ENCODE measurements around the gene COL18A1. TPM values are rescaled to one million over a fixed set of nuclear protein-coding genes. Genes with fewer than 3 reads are reported as not detected.
"Not testable (repeated sequence)": the region's sequence is repeated elsewhere in the genome, so short reads cannot be mapped to it uniquely, and the experiment has no call there.

COL18A1 gene
- total RNA-seq, 3 donors from 2014 or later (not counting 1 experiment from before 2014, with no cell fraction given), result 12.3 to 22.3 (median 12.7) TPM

- H3K27ac Mint-ChIP-seq, result no peak overlapping the region
- Histone ChIP-seq H3K4me1 (ENCODE audit: control insufficient read depth, insufficient read depth, low read length) (peaks cover 22% of the 10 kb centered on the region), H3K9me3 (ENCODE audit: control insufficient read depth, insufficient read depth, low read length) (no peaks in the 10 kb centered on the region), H3K4me3 (ENCODE audit: low read length) (no peak overlapping the region), H3K27ac (ENCODE audit: low read length) (no peak overlapping the region), H3K27me3 (ENCODE audit: control insufficient read depth, insufficient read depth, low read length) (no peaks in the 10 kb centered on the region), H3K36me3 (ENCODE audit: control insufficient read depth, insufficient read depth, low read length) (peaks cover 4% of the 10 kb centered on the region)
- H3K9me3 Mint-ChIP-seq, result no peaks in the 10 kb centered on the region
- H3K4me3 Mint-ChIP-seq, result no peak overlapping the region
- no peak for ATAC-seq
- DNase-seq, result no peak
- intact Hi-C loops (cut with micrococcal nuclease), result no loop called here
- no peaks in the 10 kb centered on the region for H3K36me3 Mint-ChIP-seq
- H3K4me1 Mint-ChIP-seq, result peaks cover 0 to 6% of the 10 kb centered on the region in 2 donors
- WGBS (ENCODE audit: insufficient coverage), result 98% methylated on average over 49 of the region's 50 CpGs
- no peak for TF ChIP-seq CTCF (IDR thresholded peaks at IDR 0.05)
- no peaks in the 10 kb centered on the region for H3K27me3 Mint-ChIP-seq (ENCODE audit: low read depth in 2 of 2)
Measured at GRCh38 chr21:45530423-45531113, 125.6 kb downstream of the COL18A1 start.

- H3K27me3 ChIP-seq (ENCODE audit: control insufficient read depth, insufficient read depth, low read length); H3K9me3 ChIP-seq (ENCODE audit: control insufficient read depth, insufficient read depth, low read length); H3K36me3 Mint-ChIP-seq; ATAC-seq; H3K4me3 Mint-ChIP-seq; H3K27ac ChIP-seq (ENCODE audit: low read length); H3K36me3 ChIP-seq (ENCODE audit: control insufficient read depth, insufficient read depth, low read length); H3K27me3 Mint-ChIP-seq (ENCODE audit: low read depth in 2 of 2); H3K4me3 ChIP-seq (ENCODE audit: low read length); intact Hi-C loops (cut with micrococcal nuclease); H3K27ac Mint-ChIP-seq; H3K9me3 Mint-ChIP-seq; H3K4me1 Mint-ChIP-seq; DNase-seq: not testable (repeated sequence)
- H3K4me1 ChIP-seq (ENCODE audit: control insufficient read depth, insufficient read depth, low read length), result peaks cover 27% of the 10 kb centered on the region
- WGBS (ENCODE audit: insufficient coverage), result 99% methylated on average over 15 of the region's 17 CpGs
Measured at GRCh38 chr21:45531114-45531392, 126.1 kb downstream of the COL18A1 start.

GRCh38 chr21:45531393-45532215, 126.6 kb downstream of the COL18A1 start:
- WGBS (ENCODE audit: insufficient coverage), result 98% methylated on average over 76 of the region's 76 CpGs
- Histone ChIP-seq H3K27ac (ENCODE audit: low read length) (no peak overlapping the region), H3K4me3 (ENCODE audit: low read length) (no peak overlapping the region), H3K9me3 (ENCODE audit: control insufficient read depth, insufficient read depth, low read length) (no peaks in the 10 kb centered on the region), H3K36me3 (ENCODE audit: control insufficient read depth, insufficient read depth, low read length) (peaks cover 4% of the 10 kb centered on the region), H3K27me3 (ENCODE audit: control insufficient read depth, insufficient read depth, low read length) (no peaks in the 10 kb centered on the region), H3K4me1 (ENCODE audit: control insufficient read depth, insufficient read depth, low read length) (peaks cover 27% of the 10 kb centered on the region)
- intact Hi-C loops (cut with micrococcal nuclease), result no loop called here
- no peak overlapping the region for H3K27ac Mint-ChIP-seq
- no peak for TF ChIP-seq CTCF (IDR thresholded peaks at IDR 0.05)
- H3K4me3 Mint-ChIP-seq, result no peak overlapping the region
- H3K4me1 Mint-ChIP-seq, result peaks cover 0 to 6% of the 10 kb centered on the region in 2 donors
- no peaks in the 10 kb centered on the region for H3K36me3 Mint-ChIP-seq
- DNase-seq (no peak), ATAC-seq (no peak)
- H3K27me3 Mint-ChIP-seq (ENCODE audit: low read depth in 2 of 2), result no peaks in the 10 kb centered on the region
- H3K9me3 Mint-ChIP-seq, result no peaks in the 10 kb centered on the region

GRCh38 chr21:45532826-45533360, 127.9 kb downstream of the COL18A1 start:
- WGBS (ENCODE audit: insufficient coverage), result 33% methylated on average over 7 of the region's 7 CpGs
- no peak for ATAC-seq

More at GRCh38 chr21:45532826-45533360, 127.9 kb downstream of the COL18A1 start:
- H3K27ac Mint-ChIP-seq, result no peak overlapping the region
- H3K4me1 ChIP-seq (ENCODE audit: control insufficient read depth, insufficient read depth, low read length), result peaks cover 27% of the 10 kb centered on the region
- no peak for DNase-seq
- no peak overlapping the region for H3K4me3 Mint-ChIP-seq
- no peaks in the 10 kb centered on the region for H3K9me3 Mint-ChIP-seq
- H3K36me3 Mint-ChIP-seq, result no peaks in the 10 kb centered on the region
- H3K9me3 ChIP-seq (ENCODE audit: control insufficient read depth, insufficient read depth, low read length), result no peaks in the 10 kb centered on the region
- H3K27me3 Mint-ChIP-seq (ENCODE audit: low read depth in 2 of 2), result no peaks in the 10 kb centered on the region
- no peak overlapping the region for H3K27ac ChIP-seq (ENCODE audit: low read length)
- TF ChIP-seq CTCF (IDR thresholded peaks at IDR 0.05), result no peak
- H3K4me1 Mint-ChIP-seq, result peaks cover 0 to 6% of the 10 kb centered on the region in 2 donors
- H3K27me3 ChIP-seq (ENCODE audit: control insufficient read depth, insufficient read depth, low read length), result no peaks in the 10 kb centered on the region
- intact Hi-C loops (cut with micrococcal nuclease), result no loop called here
- peaks cover 4% of the 10 kb centered on the region for H3K36me3 ChIP-seq (ENCODE audit: control insufficient read depth, insufficient read depth, low read length)
- H3K4me3 ChIP-seq (ENCODE audit: low read length), result no peak overlapping the region
